Measurements from ENCODE around the gene SEC14L1. TPM values are rescaled to one million over a fixed set of nuclear protein-coding genes. Genes with fewer than 3 reads are reported as not detected.

Gene SEC14L1
- polyA plus RNA-seq (2011; rRNA removed) (27.5 and 29.1 TPM in 2 replicates), polyA plus RNA-seq (2017; fragmentation: RNase III; extraction: RNeasy Plus Mini Kit Qiagen cat#74134 plus additional on column Dnase treatment) (32.2 to 40.4 TPM (median 40.4 TPM) in 3 replicates), polyA minus RNA-seq (2011; rRNA and poly(A)+ RNA removed) (11.3 and 21.8 TPM in 2 replicates)
- 13.9 and 26.0 TPM in 2 replicates for polyA plus RNA-seq (2012; cell fraction: cytosol; rRNA removed)
- 24.6 and 30.1 TPM in 2 replicates for polyA plus RNA-seq (2012; cell fraction: nucleus; rRNA removed)

DNA sequence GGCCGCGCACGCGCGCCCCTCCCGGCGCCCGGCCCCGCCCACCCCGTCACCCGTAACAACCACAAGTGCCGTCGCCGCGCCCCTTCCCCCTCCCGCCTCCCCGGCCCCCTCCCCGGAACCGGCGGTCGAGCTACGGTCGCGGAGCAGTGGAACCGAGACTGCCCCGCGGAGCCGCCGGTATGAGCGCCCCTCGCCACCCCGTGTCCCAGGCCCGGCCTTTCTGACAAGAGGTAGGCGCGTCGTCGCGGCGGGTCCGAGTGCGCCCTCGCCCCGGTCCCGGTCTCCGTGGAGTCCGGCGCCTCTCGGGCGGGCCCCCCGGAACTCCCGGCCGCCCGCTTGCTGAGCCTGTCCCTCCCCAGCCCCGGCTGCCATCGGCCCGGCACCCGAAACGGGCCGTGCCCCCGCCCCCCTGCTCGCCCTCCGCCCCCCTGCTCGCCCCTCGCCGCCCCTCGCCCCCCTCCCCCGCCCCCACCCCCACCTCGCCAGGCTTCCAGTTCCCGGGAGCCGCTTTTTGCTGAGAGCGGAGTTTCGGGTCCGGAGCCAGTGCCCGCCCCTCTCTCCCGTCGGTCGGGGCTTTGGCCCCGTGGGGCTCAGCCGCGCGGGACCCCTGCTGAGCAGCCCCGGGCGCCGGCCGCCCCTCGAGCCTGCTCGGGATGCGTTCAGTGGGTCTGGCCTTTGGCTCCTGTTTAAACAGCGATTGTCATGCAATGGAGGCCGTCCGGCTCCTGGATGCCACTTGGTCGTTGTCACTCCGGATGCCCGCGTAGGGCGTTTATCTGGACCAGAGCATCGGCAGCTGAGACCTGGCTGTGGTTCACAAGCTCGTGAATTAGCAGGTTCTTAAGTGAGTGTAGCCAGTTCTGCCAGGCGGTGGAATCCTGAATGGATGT is at the start of gene SEC14L1:
TSS of gene SEC14L1 (plus strand) at position 92 of the 890 bp plus-strand sequence. CDS start 2,628 bp downstream, outside the sequence.
- whole genome bisulfite sequencing (ENCODE audit: missing lambda C conversion rate): 2% methylated on average over 43 of the region's 99 CpGs
- Histone ChIP-seq H3K4me1 (peaks cover 21% of the 10 kb centered on the region), H3K4me2 (peak within 1 kb of the TSS; percentile 93), H3K9me3 (peaks cover 21% of the 10 kb centered on the region), H3K27ac (peak within 1 kb of the TSS; percentile 95 to 96), H3K4me3 (peak within 1 kb of the TSS; percentile 90)
- ChIA-PET CTCF (interaction anchor here (1.3 to 2.4 kb wide), 7 partner anchors 12 to 55 kb away, joined by 3 to 11 read pairs (median 6); no protein-coding TSS in a partner anchor), POLR2A (interaction anchor here (0.6 to 2.1 kb wide), 13 partner anchors 11 to 273 kb away, joined by 3 to 28 read pairs (median 4); partner anchors contain the start of gene MGAT5B)
- peak in 1 of 2 experiments; percentile 48 for DNase-seq (ENCODE audit: low read depth in 1 of 2, low spot score in 1 of 2)
- peak; percentile 66 to 71 for ATAC-seq
- no peak for FAIRE-seq
- TF ChIP-seq BHLHE40 (IDR thresholded peaks at IDR 0.05; ENCODE audit: low read depth, low read length): no peak
- TF ChIP-seq ESRRA (IDR thresholded peaks at IDR 0.05; ENCODE audit: borderline replicate concordance, low read length): no peak
- no peak for TF ChIP-seq CHD4 (IDR thresholded peaks at IDR 0.05; ENCODE audit: borderline replicate concordance)
- no peak; the same call in 1 of the 2 replicates for TF ChIP-seq TFCP2L1 (CRISPR knock-in tag; IDR thresholded peaks at IDR 0.05)
- no peak for TF ChIP-seq POLR2AphosphoS2 (conservative IDR thresholded peaks at IDR 0.05; ENCODE audit: low read length)
- no peak for TF ChIP-seq ZFP36 (IDR thresholded peaks at IDR 0.05; ENCODE audit: borderline replicate concordance, partially characterized antibody)
- no peak for TF ChIP-seq NR3C1 (IDR thresholded peaks at IDR 0.05)
- TF ChIP-seq MAZ (IDR thresholded peaks at IDR 0.05; ENCODE audit: borderline replicate concordance, low read depth, low read length): no peak
- no peak for TF ChIP-seq NPAS2 (CRISPR knock-in tag; IDR thresholded peaks at IDR 0.05; ENCODE audit: borderline replicate concordance)
- no peak for TF ChIP-seq ZNF302 (CRISPR knock-in tag; IDR thresholded peaks at IDR 0.05)
- TF ChIP-seq, protein P1, sequence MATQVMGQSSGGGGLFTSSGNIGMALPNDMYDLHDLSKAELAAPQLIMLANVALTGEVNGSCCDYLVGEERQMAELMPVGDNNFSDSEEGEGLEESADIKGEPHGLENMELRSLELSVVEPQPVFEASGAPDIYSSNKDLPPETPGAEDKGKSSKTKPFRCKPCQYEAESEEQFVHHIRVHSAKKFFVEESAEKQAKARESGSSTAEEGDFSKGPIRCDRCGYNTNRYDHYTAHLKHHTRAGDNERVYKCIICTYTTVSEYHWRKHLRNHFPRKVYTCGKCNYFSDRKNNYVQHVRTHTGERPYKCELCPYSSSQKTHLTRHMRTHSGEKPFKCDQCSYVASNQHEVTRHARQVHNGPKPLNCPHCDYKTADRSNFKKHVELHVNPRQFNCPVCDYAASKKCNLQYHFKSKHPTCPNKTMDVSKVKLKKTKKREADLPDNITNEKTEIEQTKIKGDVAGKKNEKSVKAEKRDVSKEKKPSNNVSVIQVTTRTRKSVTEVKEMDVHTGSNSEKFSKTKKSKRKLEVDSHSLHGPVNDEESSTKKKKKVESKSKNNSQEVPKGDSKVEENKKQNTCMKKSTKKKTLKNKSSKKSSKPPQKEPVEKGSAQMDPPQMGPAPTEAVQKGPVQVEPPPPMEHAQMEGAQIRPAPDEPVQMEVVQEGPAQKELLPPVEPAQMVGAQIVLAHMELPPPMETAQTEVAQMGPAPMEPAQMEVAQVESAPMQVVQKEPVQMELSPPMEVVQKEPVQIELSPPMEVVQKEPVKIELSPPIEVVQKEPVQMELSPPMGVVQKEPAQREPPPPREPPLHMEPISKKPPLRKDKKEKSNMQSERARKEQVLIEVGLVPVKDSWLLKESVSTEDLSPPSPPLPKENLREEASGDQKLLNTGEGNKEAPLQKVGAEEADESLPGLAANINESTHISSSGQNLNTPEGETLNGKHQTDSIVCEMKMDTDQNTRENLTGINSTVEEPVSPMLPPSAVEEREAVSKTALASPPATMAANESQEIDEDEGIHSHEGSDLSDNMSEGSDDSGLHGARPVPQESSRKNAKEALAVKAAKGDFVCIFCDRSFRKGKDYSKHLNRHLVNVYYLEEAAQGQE (IDR thresholded peaks at IDR 0.05): no peak
- no peak for TF ChIP-seq TP53 (CRISPR knock-in tag; IDR thresholded peaks at IDR 0.05)
- no peak for TF ChIP-seq HEYL (CRISPR knock-in tag; IDR thresholded peaks at IDR 0.05)
- peak; percentile 2; the same call in 1 of the 2 replicates for TF ChIP-seq MYC (IDR thresholded peaks at IDR 0.05; ENCODE audit: borderline replicate concordance, low read length)
- TF ChIP-seq, protein P2, sequence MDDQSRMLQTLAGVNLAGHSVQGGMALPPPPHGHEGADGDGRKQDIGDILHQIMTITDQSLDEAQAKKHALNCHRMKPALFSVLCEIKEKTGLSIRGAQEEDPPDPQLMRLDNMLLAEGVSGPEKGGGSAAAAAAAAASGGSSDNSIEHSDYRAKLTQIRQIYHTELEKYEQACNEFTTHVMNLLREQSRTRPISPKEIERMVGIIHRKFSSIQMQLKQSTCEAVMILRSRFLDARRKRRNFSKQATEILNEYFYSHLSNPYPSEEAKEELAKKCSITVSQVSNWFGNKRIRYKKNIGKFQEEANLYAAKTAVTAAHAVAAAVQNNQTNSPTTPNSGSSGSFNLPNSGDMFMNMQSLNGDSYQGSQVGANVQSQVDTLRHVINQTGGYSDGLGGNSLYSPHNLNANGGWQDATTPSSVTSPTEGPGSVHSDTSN (IDR thresholded peaks at IDR 0.05): 0 out of 2 replicates have a peak, but pooled peaks have one; percentile 11
- no peak for TF ChIP-seq KDM5A (IDR thresholded peaks at IDR 0.05)
- TF ChIP-seq, protein P3, sequence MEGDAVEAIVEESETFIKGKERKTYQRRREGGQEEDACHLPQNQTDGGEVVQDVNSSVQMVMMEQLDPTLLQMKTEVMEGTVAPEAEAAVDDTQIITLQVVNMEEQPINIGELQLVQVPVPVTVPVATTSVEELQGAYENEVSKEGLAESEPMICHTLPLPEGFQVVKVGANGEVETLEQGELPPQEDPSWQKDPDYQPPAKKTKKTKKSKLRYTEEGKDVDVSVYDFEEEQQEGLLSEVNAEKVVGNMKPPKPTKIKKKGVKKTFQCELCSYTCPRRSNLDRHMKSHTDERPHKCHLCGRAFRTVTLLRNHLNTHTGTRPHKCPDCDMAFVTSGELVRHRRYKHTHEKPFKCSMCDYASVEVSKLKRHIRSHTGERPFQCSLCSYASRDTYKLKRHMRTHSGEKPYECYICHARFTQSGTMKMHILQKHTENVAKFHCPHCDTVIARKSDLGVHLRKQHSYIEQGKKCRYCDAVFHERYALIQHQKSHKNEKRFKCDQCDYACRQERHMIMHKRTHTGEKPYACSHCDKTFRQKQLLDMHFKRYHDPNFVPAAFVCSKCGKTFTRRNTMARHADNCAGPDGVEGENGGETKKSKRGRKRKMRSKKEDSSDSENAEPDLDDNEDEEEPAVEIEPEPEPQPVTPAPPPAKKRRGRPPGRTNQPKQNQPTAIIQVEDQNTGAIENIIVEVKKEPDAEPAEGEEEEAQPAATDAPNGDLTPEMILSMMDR (IDR thresholded peaks at IDR 0.05): no peak
- TF ChIP-seq EP300 (IDR thresholded peaks at IDR 0.05): no peak
- TF ChIP-seq RCOR1 (IDR thresholded peaks at IDR 0.05; ENCODE audit: low read depth, low read length): no peak
- TF ChIP-seq SREBF2 (IDR thresholded peaks at IDR 0.05): no peak
- TF ChIP-seq CEBPB (IDR thresholded peaks at IDR 0.05): no peak
- no peak for TF ChIP-seq HOXB13 (CRISPR knock-in tag; IDR thresholded peaks at IDR 0.05; ENCODE audit: low read depth)
- no peak for TF ChIP-seq NFE2L2 (conservative IDR thresholded peaks at IDR 0.05; ENCODE audit: low read length)
- TF ChIP-seq, protein P4, sequence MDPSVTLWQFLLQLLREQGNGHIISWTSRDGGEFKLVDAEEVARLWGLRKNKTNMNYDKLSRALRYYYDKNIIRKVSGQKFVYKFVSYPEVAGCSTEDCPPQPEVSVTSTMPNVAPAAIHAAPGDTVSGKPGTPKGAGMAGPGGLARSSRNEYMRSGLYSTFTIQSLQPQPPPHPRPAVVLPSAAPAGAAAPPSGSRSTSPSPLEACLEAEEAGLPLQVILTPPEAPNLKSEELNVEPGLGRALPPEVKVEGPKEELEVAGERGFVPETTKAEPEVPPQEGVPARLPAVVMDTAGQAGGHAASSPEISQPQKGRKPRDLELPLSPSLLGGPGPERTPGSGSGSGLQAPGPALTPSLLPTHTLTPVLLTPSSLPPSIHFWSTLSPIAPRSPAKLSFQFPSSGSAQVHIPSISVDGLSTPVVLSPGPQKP (IDR thresholded peaks at IDR 0.05; ENCODE audit: low read depth, low read length): no peak
- TF ChIP-seq, protein P5, sequence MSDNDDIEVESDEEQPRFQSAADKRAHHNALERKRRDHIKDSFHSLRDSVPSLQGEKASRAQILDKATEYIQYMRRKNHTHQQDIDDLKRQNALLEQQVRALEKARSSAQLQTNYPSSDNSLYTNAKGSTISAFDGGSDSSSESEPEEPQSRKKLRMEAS (IDR thresholded peaks at IDR 0.05): no peak
- TF ChIP-seq, protein P6, sequence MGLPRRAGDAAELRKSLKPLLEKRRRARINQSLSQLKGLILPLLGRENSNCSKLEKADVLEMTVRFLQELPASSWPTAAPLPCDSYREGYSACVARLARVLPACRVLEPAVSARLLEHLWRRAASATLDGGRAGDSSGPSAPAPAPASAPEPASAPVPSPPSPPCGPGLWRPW (IDR thresholded peaks at IDR 0.05): no peak
- TF ChIP-seq EHF (CRISPR knock-in tag; IDR thresholded peaks at IDR 0.05): no peak
- peak; percentile 37; the same call in 1 of the 2 replicates for TF ChIP-seq POLR2A (IDR thresholded peaks at IDR 0.05; ENCODE audit: low read length)
- no peak for TF ChIP-seq KDM1A (IDR thresholded peaks at IDR 0.05; ENCODE audit: low read depth)
- TF ChIP-seq MAFK (IDR thresholded peaks at IDR 0.05; ENCODE audit: partially characterized antibody): peak; percentile 47
- TF ChIP-seq JUN (IDR thresholded peaks at IDR 0.05): 0 out of 5 replicates have a peak, but pooled peaks of 1 of the 2 experiments have one; percentile 10
- no peak for TF ChIP-seq RFX5 (IDR thresholded peaks at IDR 0.05)

Data from A549 (cell line).